GM18873 (cell line): Measurements from ENCODE around the gene TNRC18.
"Not testable (repeated sequence)": the region's sequence is repeated elsewhere in the genome, so short reads cannot be mapped to it uniquely, and the experiment has no call there.

Source experiments
- ATAC-seq: cut with Tn5 transposase; IDR thresholded peaks from one replicate; pipeline ENCODE4 v1.9.1; 2021; ENCODE audit warnings: mild to moderate bottlenecking, moderate library complexity, moderate number of reproducible peaks; ENCODE audit not compliant: unreplicated experiment, low FRiP score

Gene TNRC18

GRCh38 chr7:5332579-5332978 lies 91.1 kb downstream of the TNRC18 start:
- no peak for ATAC-seq

GRCh38 chr7:5330288-5330687 lies 93.3 kb downstream of the TNRC18 start:
- ATAC-seq, result no peak

- no peak for ATAC-seq
These were observed 98.7 kb downstream of the TNRC18 start for GRCh38 chr7:5324961-5325360.

- not testable (repeated sequence) for ATAC-seq
These were observed 99.5 kb downstream of the TNRC18 start for GRCh38 chr7:5323800-5324781.

- ATAC-seq, result no peak
These were observed 100.8 kb downstream of the TNRC18 start for GRCh38 chr7:5322621-5323410.

- no peak for ATAC-seq
These were observed 102.7 kb downstream of the TNRC18 start for GRCh38 chr7:5320802-5321396.

GRCh38 chr7:5320391-5320790 lies 103.2 kb downstream of the TNRC18 start:
- ATAC-seq, result no peak

GRCh38 chr7:5318613-5319012 lies 105.0 kb downstream of the TNRC18 start:
- not testable (repeated sequence) for ATAC-seq

GRCh38 chr7:5315761-5316160 lies 107.9 kb downstream of the TNRC18 start:
- ATAC-seq, result no peak

GRCh38 chr7:5314864-5315263 lies 108.8 kb downstream of the TNRC18 start:
- ATAC-seq, result no peak

- not testable (repeated sequence) for ATAC-seq
These were observed 110.4 kb downstream of the TNRC18 start for GRCh38 chr7:5313076-5313885.

GRCh38 chr7:5312276-5313070 lies 111.2 kb downstream of the TNRC18 start:
- ATAC-seq, result not testable (repeated sequence)

- ATAC-seq, result no peak
These were observed 112.7 kb downstream of the TNRC18 start for GRCh38 chr7:5310822-5311405.

- no peak for ATAC-seq
These were observed 114.5 kb downstream of the TNRC18 start for GRCh38 chr7:5309146-5309545.

- not testable (repeated sequence) for ATAC-seq
These were observed 116.2 kb downstream of the TNRC18 start for GRCh38 chr7:5307221-5308142.

GRCh38 chr7:5305050-5305449 lies 118.6 kb downstream of the TNRC18 start:
- ATAC-seq, result not testable (repeated sequence)

GRCh38 chr7:5303591-5304505 lies 119.8 kb downstream of the TNRC18 start:
- ATAC-seq, result no peak
